GM12878 (cell line): ENCODE data around the gene TRIP6.

Experiments used
- CEBPB ChIP-seq, 2 experiments: fragments of 150-350 bp in 1 of 2; IDR thresholded peaks; 2 replicates each; pipeline ENCODE4 v1.6.1; 2012 to 2014; ENCODE audit warnings: low read depth in 2 of 2, low read length in 2 of 2, borderline replicate concordance in 1 of 2, inconsistent platforms in 1 of 2
- CHD4 ChIP-seq: fragments of 200-600 bp; sonication (generic); IDR thresholded peaks from 2 replicates; pipeline ENCODE4 v1.6.1; 2016; ENCODE audit warnings: mild to moderate bottlenecking
- FOXK2 ChIP-seq: fragments of 450-650 bp; IDR thresholded peaks from 2 replicates; pipeline ENCODE4 v1.6.1; 2017; ENCODE audit warnings: mild to moderate bottlenecking, moderate library complexity
- NFYB ChIP-seq: IDR thresholded peaks from 2 replicates; pipeline ENCODE4 v1.6.1; 2011; ENCODE audit warnings: low read depth, mild to moderate bottlenecking, low read length, improper control_type of control experiment, moderate library complexity; ENCODE audit not compliant: insufficient read depth
- NR2C2 ChIP-seq: IDR thresholded peaks from 2 replicates; pipeline ENCODE4 v1.6.1; 2011; ENCODE audit warnings: borderline replicate concordance, low read depth; ENCODE audit not compliant: control insufficient read depth, insufficient read length
- POLR2A ChIP-seq: IDR thresholded peaks from 2 replicates; pipeline ENCODE4 v1.6.1; 2011; ENCODE audit warnings: low read depth, mild to moderate bottlenecking, low read length
- POLR2AphosphoS5 ChIP-seq: IDR thresholded peaks from 2 replicates; pipeline ENCODE4 v1.6.1; 2011; ENCODE audit warnings: mild to moderate bottlenecking, low read length, inconsistent platforms
- RAD21 ChIP-seq: IDR thresholded peaks from 2 replicates; pipeline ENCODE4 v1.6.1; 2011; ENCODE audit warnings: mild to moderate bottlenecking, low read depth, low read length, moderate library complexity; ENCODE audit not compliant: insufficient read depth
- RCOR1 ChIP-seq: conservative IDR thresholded peaks from 2 replicates; pipeline ENCODE4 v1.6.1; 2012; ENCODE audit warnings: low read depth, low read length, improper control_type of control experiment
- SMC3 ChIP-seq: IDR thresholded peaks from 2 replicates; pipeline ENCODE4 v1.6.1; 2011; ENCODE audit warnings: low read length, improper control_type of control experiment, borderline replicate concordance
- TARDBP ChIP-seq: IDR thresholded peaks from 2 replicates; pipeline ENCODE4 v1.6.1; 2016; ENCODE audit warnings: borderline replicate concordance
- YY1 ChIP-seq: IDR thresholded peaks from 2 replicates; pipeline ENCODE4 v1.6.1; 2011; ENCODE audit warnings: low read depth, mild to moderate bottlenecking, low read length
- ZNF274 ChIP-seq: IDR thresholded peaks from one replicate; pipeline ENCODE4 v1.8.0; 2011; ENCODE audit not compliant: insufficient read length, insufficient read depth
- TF ChIP-seq, protein P1 (sequence below), 3 experiments: IDR thresholded peaks in 2 of 3; conservative IDR thresholded peaks in 1 of 3; 2 replicates each; pipeline ENCODE4 v1.5.1; 2011; ENCODE audit warnings: low read depth in 3 of 3, low read length in 3 of 3, mild to moderate bottlenecking in 3 of 3, control low read depth in 2 of 3, moderate library complexity in 2 of 3, inconsistent platforms in 1 of 3, mixed read lengths in 1 of 3; ENCODE audit not compliant: control insufficient read depth in 2 of 3, insufficient read depth in 1 of 3; ENCODE audit errors: extremely low read depth in 1 of 3

DNA sequence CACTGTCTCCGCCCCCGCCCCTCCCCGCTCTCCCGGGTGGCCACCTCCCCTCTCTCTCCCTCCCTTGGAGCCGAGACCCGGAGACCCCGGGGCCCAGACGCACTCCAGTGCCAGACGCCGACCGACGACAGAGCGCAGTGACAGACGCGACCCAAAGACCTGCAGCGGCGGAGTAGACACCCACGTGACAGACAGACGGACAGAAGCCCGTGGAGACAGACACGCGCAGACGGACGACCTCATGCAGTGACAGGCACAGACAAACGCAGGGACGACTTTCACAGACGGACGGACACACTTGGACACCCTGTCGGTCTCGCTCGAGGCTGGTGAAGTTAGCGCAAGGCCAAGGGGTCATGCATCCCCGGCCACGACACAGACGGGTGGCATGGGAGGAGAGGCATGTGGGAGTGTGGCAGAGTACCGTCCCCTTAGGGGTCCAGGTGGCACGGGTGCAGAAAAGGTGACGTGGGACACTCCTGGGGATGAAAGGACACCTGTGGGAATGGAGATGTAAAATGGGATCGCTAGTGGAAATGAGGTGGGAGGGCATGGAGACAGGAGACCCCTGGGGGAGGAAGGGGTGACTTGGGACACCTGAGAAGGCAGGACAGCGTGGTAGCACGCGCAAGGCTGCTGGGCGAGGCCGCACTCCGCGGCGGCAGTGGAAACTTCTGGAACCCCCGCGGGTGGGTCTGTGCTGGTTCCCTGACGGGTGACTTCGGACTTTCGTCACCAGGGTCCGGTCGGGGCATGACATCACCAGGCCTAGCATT is 29.0 kb downstream of the TRIP6 start:
- TF ChIP-seq NR2C2 (no peak), FOXK2 (no peak), SMC3 (no peak), NFYB (no peak), POLR2AphosphoS5 (no peak), TARDBP (no peak), ZNF274 (no peak), CHD4 (no peak), RAD21 (no peak), CEBPB (IDR thresholded peaks at IDR 0.05; ENCODE audit: borderline replicate concordance in 1 of 2, low read depth in 2 of 2, low read length in 2 of 2) (no peak), RCOR1 (no peak), POLR2A (no peak), YY1 (no peak)
- TF ChIP-seq, protein P1, sequence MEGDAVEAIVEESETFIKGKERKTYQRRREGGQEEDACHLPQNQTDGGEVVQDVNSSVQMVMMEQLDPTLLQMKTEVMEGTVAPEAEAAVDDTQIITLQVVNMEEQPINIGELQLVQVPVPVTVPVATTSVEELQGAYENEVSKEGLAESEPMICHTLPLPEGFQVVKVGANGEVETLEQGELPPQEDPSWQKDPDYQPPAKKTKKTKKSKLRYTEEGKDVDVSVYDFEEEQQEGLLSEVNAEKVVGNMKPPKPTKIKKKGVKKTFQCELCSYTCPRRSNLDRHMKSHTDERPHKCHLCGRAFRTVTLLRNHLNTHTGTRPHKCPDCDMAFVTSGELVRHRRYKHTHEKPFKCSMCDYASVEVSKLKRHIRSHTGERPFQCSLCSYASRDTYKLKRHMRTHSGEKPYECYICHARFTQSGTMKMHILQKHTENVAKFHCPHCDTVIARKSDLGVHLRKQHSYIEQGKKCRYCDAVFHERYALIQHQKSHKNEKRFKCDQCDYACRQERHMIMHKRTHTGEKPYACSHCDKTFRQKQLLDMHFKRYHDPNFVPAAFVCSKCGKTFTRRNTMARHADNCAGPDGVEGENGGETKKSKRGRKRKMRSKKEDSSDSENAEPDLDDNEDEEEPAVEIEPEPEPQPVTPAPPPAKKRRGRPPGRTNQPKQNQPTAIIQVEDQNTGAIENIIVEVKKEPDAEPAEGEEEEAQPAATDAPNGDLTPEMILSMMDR (IDR thresholded peaks at IDR 0.05 in 2 of 3, conservative IDR thresholded peaks at IDR 0.05 in 1 of 3; ENCODE audit: control insufficient read depth in 2 of 3, extremely low read depth in 1 of 3, insufficient read depth in 1 of 3, low read depth in 3 of 3, low read length in 3 of 3), result no peak
